ENCODE data around the gene SLC27A5.

Gene SLC27A5

DNA sequence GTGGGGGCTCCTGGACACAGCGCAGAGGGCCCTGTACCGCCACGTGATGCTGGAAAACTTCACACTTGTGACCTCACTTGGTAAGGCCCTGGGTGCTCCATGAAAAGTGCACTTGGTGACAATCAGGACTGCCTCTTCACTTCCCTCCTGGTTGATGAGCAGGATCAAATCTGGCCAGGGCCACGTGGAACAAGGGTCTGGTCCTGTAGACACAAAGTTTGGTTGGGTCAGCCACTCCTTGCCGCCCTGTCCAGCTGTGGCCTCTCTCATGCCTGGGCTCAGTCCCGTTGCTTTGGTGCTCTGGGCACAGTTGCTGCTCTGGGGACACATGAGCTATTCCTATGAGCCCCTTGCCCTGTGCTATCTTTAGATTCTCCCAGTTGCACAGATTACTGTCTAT, 58.0 kb downstream of the SLC27A5 start:
- ChIA-PET CTCF (interaction anchor here (0.6 kb wide), 1 partner anchor 1946 kb away, joined by 4 read pairs; the partner anchor contains the start of gene ZNF471), POLR2A (interaction anchor here (1.0 to 1.2 kb wide), 2 partner anchors 9 to 45 kb away, joined by 3 read pairs; partner anchors contain the start of gene ZNF584)
- H3K36me3 ChIP-seq (ENCODE audit: control insufficient read depth in 2 of 2, insufficient read depth in 1 of 2, low read length in 2 of 2), result peaks cover 12 to 29% of the 10 kb centered on the region in 2 experiments; a peak in 2 of 3 replicates

More for the DNA sequence above, 58.0 kb downstream of the SLC27A5 start:
- TF ChIP-seq ZNF211 (tag by site-specific recombination; IDR thresholded peaks at IDR 0.05; ENCODE audit: low read depth) (no peak), ZNF639 (tag by site-specific recombination; IDR thresholded peaks at IDR 0.05) (no peak), ZNF548 (tag by site-specific recombination; IDR thresholded peaks at IDR 0.05) (no peak), ZNF677 (tag by site-specific recombination; IDR thresholded peaks at IDR 0.05) (no peak), ZNF626 (tag by site-specific recombination; IDR thresholded peaks at IDR 0.05) (no peak), KLF8 (tag by site-specific recombination; IDR thresholded peaks at IDR 0.05) (no peak), ZNF423 (tag by site-specific recombination; IDR thresholded peaks at IDR 0.05) (no peak), CTCF (tag by site-specific recombination; IDR thresholded peaks at IDR 0.05) (no peak), REST (tag by site-specific recombination; IDR thresholded peaks at IDR 0.05) (no peak), GLIS2 (tag by site-specific recombination; IDR thresholded peaks at IDR 0.05) (no peak), ZNF174 (tag by site-specific recombination; IDR thresholded peaks at IDR 0.05) (no peak)
- TF ChIP-seq, protein P1, sequence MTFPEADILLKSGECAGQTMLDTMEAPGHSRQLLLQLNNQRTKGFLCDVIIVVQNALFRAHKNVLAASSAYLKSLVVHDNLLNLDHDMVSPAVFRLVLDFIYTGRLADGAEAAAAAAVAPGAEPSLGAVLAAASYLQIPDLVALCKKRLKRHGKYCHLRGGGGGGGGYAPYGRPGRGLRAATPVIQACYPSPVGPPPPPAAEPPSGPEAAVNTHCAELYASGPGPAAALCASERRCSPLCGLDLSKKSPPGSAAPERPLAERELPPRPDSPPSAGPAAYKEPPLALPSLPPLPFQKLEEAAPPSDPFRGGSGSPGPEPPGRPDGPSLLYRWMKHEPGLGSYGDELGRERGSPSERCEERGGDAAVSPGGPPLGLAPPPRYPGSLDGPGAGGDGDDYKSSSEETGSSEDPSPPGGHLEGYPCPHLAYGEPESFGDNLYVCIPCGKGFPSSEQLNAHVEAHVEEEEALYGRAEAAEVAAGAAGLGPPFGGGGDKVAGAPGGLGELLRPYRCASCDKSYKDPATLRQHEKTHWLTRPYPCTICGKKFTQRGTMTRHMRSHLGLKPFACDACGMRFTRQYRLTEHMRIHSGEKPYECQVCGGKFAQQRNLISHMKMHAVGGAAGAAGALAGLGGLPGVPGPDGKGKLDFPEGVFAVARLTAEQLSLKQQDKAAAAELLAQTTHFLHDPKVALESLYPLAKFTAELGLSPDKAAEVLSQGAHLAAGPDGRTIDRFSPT (tag by site-specific recombination; IDR thresholded peaks at IDR 0.05), result no peak
- TF ChIP-seq, protein P2, sequence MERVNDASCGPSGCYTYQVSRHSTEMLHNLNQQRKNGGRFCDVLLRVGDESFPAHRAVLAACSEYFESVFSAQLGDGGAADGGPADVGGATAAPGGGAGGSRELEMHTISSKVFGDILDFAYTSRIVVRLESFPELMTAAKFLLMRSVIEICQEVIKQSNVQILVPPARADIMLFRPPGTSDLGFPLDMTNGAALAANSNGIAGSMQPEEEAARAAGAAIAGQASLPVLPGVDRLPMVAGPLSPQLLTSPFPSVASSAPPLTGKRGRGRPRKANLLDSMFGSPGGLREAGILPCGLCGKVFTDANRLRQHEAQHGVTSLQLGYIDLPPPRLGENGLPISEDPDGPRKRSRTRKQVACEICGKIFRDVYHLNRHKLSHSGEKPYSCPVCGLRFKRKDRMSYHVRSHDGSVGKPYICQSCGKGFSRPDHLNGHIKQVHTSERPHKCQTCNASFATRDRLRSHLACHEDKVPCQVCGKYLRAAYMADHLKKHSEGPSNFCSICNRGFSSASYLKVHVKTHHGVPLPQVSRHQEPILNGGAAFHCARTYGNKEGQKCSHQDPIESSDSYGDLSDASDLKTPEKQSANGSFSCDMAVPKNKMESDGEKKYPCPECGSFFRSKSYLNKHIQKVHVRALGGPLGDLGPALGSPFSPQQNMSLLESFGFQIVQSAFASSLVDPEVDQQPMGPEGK (tag by site-specific recombination; IDR thresholded peaks at IDR 0.05), result no peak
- Histone ChIP-seq H3K9me3 (ENCODE audit: control insufficient read depth, insufficient read depth, low read depth, low read length) (no peaks in the 10 kb centered on the region), H3K4me1 (ENCODE audit: control insufficient read depth, insufficient read depth, low read length) (peaks cover 7% of the 10 kb centered on the region; the same call in 1 of the 2 replicates), H3K27ac (ENCODE audit: extremely low read depth, low read depth, low read length) (no peak overlapping the region), H3K4me3 (ENCODE audit: low read depth, low read length) (no peak overlapping the region)
